GM18526 (cell line): ENCODE measurements around the gene UGT3A2.

ENCODE experiments used
- POLR2A ChIP-seq: IDR thresholded peaks from 3 replicates; pipeline ENCODE4 v1.6.1; 2011; ENCODE audit not compliant: insufficient read length; ENCODE audit errors: extremely low read depth

UGT3A2 gene

DNA sequence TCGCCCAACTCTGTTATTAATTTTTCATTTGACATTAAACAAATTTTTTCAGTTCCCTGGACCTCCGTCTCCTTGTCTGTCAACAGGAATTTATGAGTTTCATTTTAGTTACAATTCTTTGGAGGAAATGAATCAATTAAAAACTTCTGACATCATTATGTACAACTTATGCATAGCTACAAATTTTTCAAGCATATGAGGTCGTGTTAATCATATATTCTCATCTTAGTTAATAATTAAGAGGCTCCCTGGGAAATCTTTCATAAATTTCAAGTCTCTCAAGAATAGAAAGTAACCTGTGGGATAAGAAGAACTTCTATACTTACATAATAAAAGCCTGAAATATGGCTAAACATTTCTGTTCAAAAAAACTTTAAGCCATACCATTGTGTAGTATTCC lies 78.9 kb downstream of the UGT3A2 start:
- no peak for TF ChIP-seq POLR2A
